Measurements from ENCODE around the gene COX14.

COX14 gene

DNA sequence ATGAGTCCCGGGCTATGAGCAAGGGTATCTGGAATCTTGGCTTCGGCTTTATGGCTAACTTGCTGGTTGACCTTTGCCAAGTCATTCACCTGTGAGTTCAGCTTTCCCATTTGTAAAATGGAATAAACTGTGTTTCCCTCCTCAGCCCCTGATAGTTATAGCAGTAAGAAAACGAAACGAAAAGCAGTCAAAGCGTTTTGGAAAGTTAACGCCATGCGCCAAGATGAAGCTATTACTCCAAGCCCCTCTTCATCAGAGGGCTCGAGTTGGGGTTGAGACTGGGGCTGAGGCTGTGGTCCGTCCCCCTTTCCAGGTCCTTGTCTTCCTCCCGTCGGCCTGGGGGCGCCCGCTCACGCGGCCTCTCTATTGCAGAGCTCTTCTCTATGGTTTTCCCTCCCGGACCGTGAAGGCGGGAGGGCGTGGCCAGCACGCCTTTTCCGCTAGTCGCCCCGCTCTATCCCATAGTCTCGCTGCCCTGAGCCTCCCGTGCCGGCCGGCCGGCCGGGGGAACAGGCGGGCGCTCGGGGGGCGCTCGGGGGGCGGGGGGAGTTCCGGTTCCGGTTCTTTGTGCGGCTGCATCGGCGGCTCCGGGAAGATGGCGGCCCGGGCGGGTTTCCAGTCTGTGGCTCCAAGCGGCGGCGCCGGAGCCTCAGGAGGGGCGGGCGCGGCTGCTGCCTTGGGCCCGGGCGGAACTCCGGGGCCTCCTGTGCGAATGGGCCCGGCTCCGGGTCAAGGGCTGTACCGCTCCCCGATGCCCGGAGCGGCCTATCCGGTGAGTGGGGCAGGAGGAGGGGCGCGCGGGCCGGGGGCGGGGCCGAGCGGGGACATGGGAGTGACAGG lies 27.0 kb upstream of the COX14 start, which contains the start of gene SMARCD1:
TSS of gene SMARCD1 (plus strand) at position 568 of the 840 bp plus-strand sequence. CDS start at position 596, 28 bp downstream.
- DNase-seq = peak; percentile 61 to 96 (median 90)

DNA sequence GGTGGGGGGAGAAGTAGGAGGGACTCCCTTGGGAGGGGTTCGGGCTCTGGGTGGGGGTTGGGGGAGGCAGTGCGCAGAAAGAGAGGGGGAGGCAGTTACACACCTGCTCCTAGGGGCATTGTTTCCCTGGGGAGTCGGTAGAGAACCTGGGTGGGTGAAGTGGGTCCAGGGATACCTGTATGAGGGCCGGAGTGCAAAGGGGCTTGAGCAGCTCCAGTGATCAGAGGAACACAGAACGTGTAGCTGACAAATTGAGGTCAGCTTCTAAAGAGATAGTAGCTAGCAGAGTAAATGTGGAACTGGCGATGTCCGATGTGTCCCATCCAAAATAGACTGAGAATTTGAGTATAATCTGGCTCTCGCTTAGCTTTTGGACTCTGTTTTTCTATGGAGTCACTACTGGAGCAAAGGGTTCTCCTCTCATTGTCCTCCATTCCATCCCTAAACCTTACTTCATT lies 26.4 kb upstream of the COX14 start:
- DNase-seq = peak in 3 of 56 donors; percentile 61 to 77 (median 63)

- no peak for DNase-seq
Observed at GRCh38 chr12:50086148-50086547, 25.9 kb upstream of the COX14 start.

- no peak for DNase-seq
Observed at GRCh38 chr12:50087151-50087550, 24.9 kb upstream of the COX14 start.

GRCh38 chr12:50087995-50088394 lies 24.0 kb upstream of the COX14 start:
- no peak for DNase-seq

- peak in 19 of 56 donors; percentile 8 to 60 (median 27) for DNase-seq
Observed at GRCh38 chr12:50088577-50089335, 23.3 kb upstream of the COX14 start.

DNA sequence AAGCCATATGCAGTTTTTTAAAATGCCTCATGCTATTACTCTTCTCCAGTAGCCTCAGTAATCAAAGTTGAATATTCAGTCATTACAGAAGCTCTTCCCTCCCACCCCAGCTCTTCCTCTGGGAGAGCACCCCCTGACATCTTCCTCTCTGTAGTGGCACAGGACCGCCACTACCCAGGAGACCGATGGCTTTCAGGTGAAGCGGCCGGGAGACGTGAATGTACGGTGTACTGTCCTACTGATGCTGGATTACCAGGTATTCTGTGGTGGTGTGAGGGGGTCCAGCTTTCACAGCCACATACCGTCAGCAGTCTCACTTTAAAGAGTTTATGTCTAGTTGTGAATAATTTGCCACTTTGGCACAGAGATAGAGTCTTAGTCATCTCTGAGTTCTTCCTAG lies 22.3 kb upstream of the COX14 start:
- DNase-seq = no peak

- DNase-seq = peak in 7 of 56 donors; percentile 13 to 63 (median 30)
Observed at GRCh38 chr12:50090391-50090790, 21.6 kb upstream of the COX14 start.

GRCh38 chr12:50097952-50098351 lies 14.1 kb upstream of the COX14 start:
- DNase-seq = no peak

- DNase-seq = no peak
Observed at GRCh38 chr12:50099302-50100008, 12.6 kb upstream of the COX14 start.

GRCh38 chr12:50100561-50100960 lies 11.5 kb upstream of the COX14 start:
- DNase-seq = no peak

DNA sequence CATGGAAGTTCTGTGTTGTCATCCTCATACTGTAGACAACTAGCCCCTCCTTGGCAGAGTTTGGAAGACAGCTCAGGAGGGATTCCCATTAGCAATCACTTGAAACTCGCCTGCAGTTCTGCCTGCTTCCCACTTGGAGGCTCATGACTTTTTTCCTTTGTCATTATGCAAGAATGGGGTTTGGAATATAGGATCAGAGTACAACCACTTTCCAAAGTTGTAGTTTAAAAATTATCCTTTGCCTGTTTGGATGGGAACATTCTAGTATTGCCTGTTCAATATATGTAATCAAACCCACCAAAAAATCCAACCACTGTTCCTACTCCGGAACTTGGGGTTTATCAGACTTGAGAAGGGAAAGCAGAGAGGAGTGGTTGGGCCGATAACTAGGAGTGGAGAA lies 10.4 kb upstream of the COX14 start:
- peak in 4 of 56 donors; percentile 9 to 33 (median 29) for DNase-seq

DNA sequence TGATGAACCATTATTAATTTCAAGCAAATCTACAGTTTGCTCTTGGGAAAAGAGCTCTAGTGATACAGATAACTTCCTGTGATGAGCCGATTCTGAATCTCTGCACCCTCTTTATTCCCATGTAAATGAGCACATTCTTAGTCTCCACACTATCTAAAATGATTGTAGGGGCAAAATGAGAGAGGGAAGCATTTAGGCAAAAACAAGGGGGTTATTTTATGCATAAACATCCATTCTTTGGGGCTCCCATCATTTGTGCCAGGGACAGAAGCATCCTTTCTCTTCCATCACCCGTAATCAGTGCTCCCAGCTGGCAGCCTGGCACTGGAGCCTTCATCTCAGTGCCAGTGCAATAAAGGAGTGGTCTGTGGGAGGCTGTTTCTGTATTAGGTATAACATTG lies 9.9 kb upstream of the COX14 start:
- peak in 36 of 56 donors; percentile 11 to 73 (median 44) for DNase-seq

- DNase-seq = peak in 9 of 56 donors; percentile 19 to 69 (median 50)
Observed at GRCh38 chr12:50102646-50103309, 9.3 kb upstream of the COX14 start.

- no peak for DNase-seq
Observed at GRCh38 chr12:50103351-50103750, 8.7 kb upstream of the COX14 start.

GRCh38 chr12:50103767-50104321 lies 8.2 kb upstream of the COX14 start, which contains the start of gene GPD1:
Gene GPD1 (plus strand): TSS chr12:50104008. CDS start chr12:50104051, 43 bp downstream.
- DNase-seq = peak in 51 of 56 donors; percentile 21 to 88 (median 64)

- DNase-seq = peak in 1 of 56 donors; percentile 27
Observed at GRCh38 chr12:50104417-50105366, 7.3 kb upstream of the COX14 start.

DNA sequence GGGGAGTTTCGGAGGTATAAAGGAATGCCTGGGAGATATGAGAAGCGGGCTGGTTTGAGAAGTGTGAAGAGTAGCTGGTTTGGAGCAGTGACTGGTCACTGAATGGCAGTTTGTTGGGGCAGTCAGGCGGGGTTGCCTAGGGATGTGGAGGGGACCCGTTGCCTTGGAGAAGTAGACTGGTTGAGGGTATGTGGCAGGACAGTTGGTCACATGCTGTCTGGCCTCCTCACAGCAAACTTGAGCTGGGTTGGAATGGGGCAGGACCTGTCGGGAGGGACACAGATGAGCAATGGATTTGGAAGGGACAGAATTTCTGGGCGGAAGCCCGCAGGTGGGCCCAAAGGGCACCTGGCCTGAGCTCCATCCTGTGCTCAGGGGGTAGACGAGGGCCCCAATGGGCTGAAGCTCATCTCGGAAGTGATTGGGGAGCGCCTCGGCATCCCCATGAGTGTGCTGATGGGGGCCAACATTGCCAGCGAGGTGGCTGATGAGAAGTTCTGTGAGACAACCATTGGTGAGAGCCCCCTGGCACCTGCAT lies 6.1 kb upstream of the COX14 start:
- peak in 1 of 56 donors; percentile 15 for DNase-seq

- no peak for DNase-seq
Observed at GRCh38 chr12:50106907-50107306, 5.1 kb upstream of the COX14 start.
